Lower lobe of right lung (tissue), 2 donors: ENCODE data around the gene ZKSCAN4. TPM values are rescaled to one million over a fixed set of nuclear protein-coding genes. Genes with fewer than 3 reads are reported as not detected.

Source experiments
- ATAC-seq, 2 donors: fragments of 200-7000 bp; cut with Tn5 transposase; one replicate each; pipeline ENCODE4 v1.9.1; 2020 to 2022; ENCODE audit warnings: mild to moderate bottlenecking in 2 of 2, moderate library complexity in 2 of 2
- DNase-seq: peaks from one replicate; pipeline ENCODE4 v3.0.0-alpha.2; 2020
- H3K27ac ChIP-seq: fragments of 200-600 bp; one replicate; pipeline ENCODE4 v1.8.0; 2022
- H3K27me3 ChIP-seq: fragments of 200-600 bp; one replicate; pipeline ENCODE4 v1.8.0; 2022; ENCODE audit warnings: low read depth
- H3K36me3 ChIP-seq: fragments of 200-600 bp; one replicate; pipeline ENCODE4 v1.8.0; 2022; ENCODE audit warnings: mild to moderate bottlenecking
- H3K4me1 ChIP-seq: fragments of 200-600 bp; one replicate; pipeline ENCODE4 v1.8.0; 2022
- H3K4me3 ChIP-seq: fragments of 200-600 bp; one replicate; pipeline ENCODE4 v1.8.0; 2022; ENCODE audit warnings: mild to moderate bottlenecking
- H3K9me3 ChIP-seq: fragments of 200-600 bp; one replicate; pipeline ENCODE4 v1.8.0; 2022
- intact Hi-C: fragments of 100-400 bp; cut with DNase I; formaldehyde crosslinking; loops from one replicate; pipeline ENCODE4 v1.11.0; 2022
- total RNA-seq: library from RNA; stranded (reverse); fragmentation: NEBNext Ultra II Directional; extraction: Animal tissue kit (Norgen Biotek cat#: 25700); gene quantifications from one replicate; pipeline ENCODE4 v1.2.1, GENCODE V29; 2021
- TF ChIP-seq, protein P1 (sequence below): fragments of 200-600 bp; IDR thresholded peaks from one replicate; pipeline ENCODE4 v1.8.0; 2022; ENCODE audit warnings: antibody characterized with exemption, mild to moderate bottlenecking
- donor health status: DM: no; HTN: yes; CAD: no; lungs with severe emphysema.

ZKSCAN4 gene
- total RNA-seq, 1 donor from 2014 or later, result 6.2 TPM

- intact Hi-C loops, result no loop called here
- Histone ChIP-seq H3K4me1 (peaks cover 21% of the 10 kb centered on the region), H3K36me3 (no peaks in the 10 kb centered on the region), H3K27me3 (peaks cover 79% of the 10 kb centered on the region), H3K9me3 (no peaks in the 10 kb centered on the region), H3K4me3 (peak overlapping the region; percentile 47), H3K27ac (peak overlapping the region; percentile 69)
- TF ChIP-seq, protein P1, sequence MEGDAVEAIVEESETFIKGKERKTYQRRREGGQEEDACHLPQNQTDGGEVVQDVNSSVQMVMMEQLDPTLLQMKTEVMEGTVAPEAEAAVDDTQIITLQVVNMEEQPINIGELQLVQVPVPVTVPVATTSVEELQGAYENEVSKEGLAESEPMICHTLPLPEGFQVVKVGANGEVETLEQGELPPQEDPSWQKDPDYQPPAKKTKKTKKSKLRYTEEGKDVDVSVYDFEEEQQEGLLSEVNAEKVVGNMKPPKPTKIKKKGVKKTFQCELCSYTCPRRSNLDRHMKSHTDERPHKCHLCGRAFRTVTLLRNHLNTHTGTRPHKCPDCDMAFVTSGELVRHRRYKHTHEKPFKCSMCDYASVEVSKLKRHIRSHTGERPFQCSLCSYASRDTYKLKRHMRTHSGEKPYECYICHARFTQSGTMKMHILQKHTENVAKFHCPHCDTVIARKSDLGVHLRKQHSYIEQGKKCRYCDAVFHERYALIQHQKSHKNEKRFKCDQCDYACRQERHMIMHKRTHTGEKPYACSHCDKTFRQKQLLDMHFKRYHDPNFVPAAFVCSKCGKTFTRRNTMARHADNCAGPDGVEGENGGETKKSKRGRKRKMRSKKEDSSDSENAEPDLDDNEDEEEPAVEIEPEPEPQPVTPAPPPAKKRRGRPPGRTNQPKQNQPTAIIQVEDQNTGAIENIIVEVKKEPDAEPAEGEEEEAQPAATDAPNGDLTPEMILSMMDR, result no peak
- DNase-seq, result no peak
- ATAC-seq, result peak; percentile 72 to 87
Measured at GRCh38 chr6:28212510-28213212, 39.4 kb downstream of the ZKSCAN4 start.

DNA sequence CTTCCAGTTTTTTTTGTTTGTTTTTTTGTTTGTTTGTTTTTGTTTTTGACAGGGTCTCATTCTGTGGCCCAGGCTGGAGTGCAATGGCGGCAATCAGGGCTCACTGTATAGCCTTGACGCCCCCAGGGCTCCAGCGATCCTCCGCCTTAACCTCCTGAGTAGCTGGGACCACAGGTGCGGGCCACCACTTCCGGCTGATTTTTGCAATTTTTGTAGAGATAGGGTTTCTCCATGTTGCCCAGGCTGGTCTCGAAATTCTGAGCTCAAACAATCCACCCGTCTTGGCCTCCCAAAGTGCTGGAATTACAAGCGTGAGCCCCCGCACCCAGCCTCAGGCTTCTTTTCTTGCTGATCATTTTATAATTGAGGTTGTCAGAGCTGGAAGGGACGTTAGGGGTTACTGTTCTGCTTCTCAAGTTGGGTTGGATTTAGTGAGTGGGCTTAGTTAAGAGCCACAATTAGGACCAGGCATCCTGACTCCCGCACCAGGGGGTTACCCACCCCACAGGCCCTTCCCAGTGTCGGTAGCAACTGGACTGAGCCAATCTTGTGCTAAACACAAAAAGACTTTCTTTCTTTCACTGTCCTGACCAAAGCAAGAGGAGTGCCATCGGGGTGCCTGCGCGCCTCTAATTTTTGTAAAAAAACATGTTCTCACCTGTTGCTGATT is 40.1 kb downstream of the ZKSCAN4 start:
- Histone ChIP-seq H3K9me3 (no peaks in the 10 kb centered on the region), H3K27ac (peak overlapping the region; percentile 69), H3K4me3 (peak overlapping the region; percentile 47), H3K27me3 (peaks cover 86% of the 10 kb centered on the region), H3K36me3 (no peaks in the 10 kb centered on the region), H3K4me1 (peaks cover 26% of the 10 kb centered on the region)
- TF ChIP-seq, protein P1, result no peak
- ATAC-seq (peak in 1 of 2 donors; percentile 42), DNase-seq (no peak)
- intact Hi-C loops, result no loop called here

GRCh38 chr6:28209753-28210535 is 42.1 kb downstream of the ZKSCAN4 start:
- peaks cover 26% of the 10 kb centered on the region for H3K4me1 ChIP-seq
- DNase-seq (no peak), ATAC-seq (no peak)
- H3K4me3 ChIP-seq, result no peak overlapping the region
- TF ChIP-seq, protein P1, result no peak
- no peaks in the 10 kb centered on the region for H3K9me3 ChIP-seq
- intact Hi-C loops, result no loop called here
- H3K27me3 ChIP-seq, result peaks cover 89% of the 10 kb centered on the region
- no peak overlapping the region for H3K27ac ChIP-seq
- H3K36me3 ChIP-seq, result no peaks in the 10 kb centered on the region

GRCh38 chr6:28208111-28208659 is 43.9 kb downstream of the ZKSCAN4 start:
- H3K4me1 ChIP-seq, result peaks cover 26% of the 10 kb centered on the region
- H3K9me3 ChIP-seq, result no peaks in the 10 kb centered on the region
- DNase-seq (no peak), ATAC-seq (peak in 1 of 2 donors; percentile 17)
- intact Hi-C loops, result no loop called here
- no peak overlapping the region for H3K27ac ChIP-seq
- H3K27me3 ChIP-seq, result peaks cover 83% of the 10 kb centered on the region
- no peaks in the 10 kb centered on the region for H3K36me3 ChIP-seq
- H3K4me3 ChIP-seq, result peak overlapping the region; percentile 45
- TF ChIP-seq, protein P1, result no peak

DNA sequence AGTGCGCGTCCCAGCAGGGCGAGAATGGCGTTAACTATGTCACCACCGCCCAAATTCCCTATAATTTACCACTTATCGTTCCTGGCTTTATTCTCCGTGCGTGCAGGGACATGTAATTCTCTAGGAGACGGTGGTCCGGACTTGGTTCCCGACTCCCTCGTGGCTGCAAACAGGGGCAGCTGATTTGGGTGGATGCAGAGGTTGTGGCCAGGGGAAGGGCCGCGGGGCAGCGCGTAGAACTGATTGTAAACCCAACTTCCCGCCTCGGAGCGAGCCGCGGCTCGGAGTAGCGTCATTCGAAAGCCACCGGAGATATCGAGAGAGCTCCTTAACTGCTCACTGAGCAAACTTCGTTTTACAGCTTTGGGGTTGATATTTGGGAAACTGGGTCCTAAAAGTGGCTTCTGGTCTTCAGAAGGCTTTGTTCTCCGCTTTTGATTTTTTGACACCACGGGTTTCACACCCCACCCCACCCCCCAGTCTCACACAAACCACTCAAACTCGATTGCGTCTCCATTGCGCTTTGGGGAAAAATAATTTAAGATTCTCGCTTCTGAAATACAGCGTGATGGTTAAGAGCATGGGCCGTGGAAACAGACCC is 44.5 kb downstream of the ZKSCAN4 start:
- Histone ChIP-seq H3K27me3 (peaks cover 77% of the 10 kb centered on the region), H3K36me3 (no peaks in the 10 kb centered on the region), H3K4me3 (peak overlapping the region; percentile 45), H3K4me1 (peaks cover 21% of the 10 kb centered on the region), H3K27ac (peak overlapping the region; percentile 26), H3K9me3 (no peaks in the 10 kb centered on the region)
- ATAC-seq, result peak; percentile 70 to 82
- intact Hi-C loops, result no loop called here
- TF ChIP-seq, protein P1, result no peak
- no peak for DNase-seq
